Trophoblast cell (in vitro differentiated cells and primary cell): Measurements from ENCODE around the gene HBG2.

Experiments
- DNase-seq, 2 donors: peaks; one replicate each; pipeline ENCODE4 v3.0.0-alpha.2; 2016
- H2AFZ ChIP-seq: 2 replicates; pipeline ENCODE4 v1.6.1; 2013; ENCODE audit warnings: low read length, moderate library complexity, mild to moderate bottlenecking; ENCODE audit not compliant: insufficient read depth, poor library complexity
- H2AK5ac ChIP-seq: 2 replicates; pipeline ENCODE4 v1.6.1; 2013; ENCODE audit warnings: mild to moderate bottlenecking, low read length
- H2BK120ac ChIP-seq: 2 replicates; pipeline ENCODE4 v1.6.1; 2013; ENCODE audit warnings: low read length, mild to moderate bottlenecking, moderate library complexity; ENCODE audit not compliant: insufficient read depth, poor library complexity
- H2BK12ac ChIP-seq: 2 replicates; pipeline ENCODE4 v1.6.1; 2013; ENCODE audit warnings: mild to moderate bottlenecking, low read length, moderate library complexity
- H2BK5ac ChIP-seq: 2 replicates; pipeline ENCODE4 v1.6.1; 2013; ENCODE audit warnings: low read length, low read depth, moderate library complexity, mild to moderate bottlenecking; ENCODE audit not compliant: poor library complexity
- H3K14ac ChIP-seq: 2 replicates; pipeline ENCODE4 v1.6.1; 2013; ENCODE audit warnings: mild to moderate bottlenecking, low read length
- H3K18ac ChIP-seq: 2 replicates; pipeline ENCODE4 v1.6.1; 2013; ENCODE audit warnings: mild to moderate bottlenecking, low read length
- H3K23ac ChIP-seq: 2 replicates; pipeline ENCODE4 v1.6.1; 2013; ENCODE audit warnings: low read length
- H3K27ac ChIP-seq: 2 replicates; pipeline ENCODE4 v1.5.1; 2013; ENCODE audit warnings: low read depth, mild to moderate bottlenecking, inconsistent platforms, low read length, moderate library complexity
- H3K27me3 ChIP-seq: 2 replicates; pipeline ENCODE4 v1.6.1; 2013; ENCODE audit warnings: inconsistent platforms, mild to moderate bottlenecking, low read length, moderate library complexity; ENCODE audit not compliant: insufficient read depth
- H3K36me3 ChIP-seq, 2 experiments: 1 replicate in 1 of 2; 2 replicates in 1 of 2; pipeline ENCODE4 v1.6.1; 2013; ENCODE audit warnings: low read length in 2 of 2, mild to moderate bottlenecking in 2 of 2, moderate library complexity in 1 of 2; ENCODE audit not compliant: insufficient read depth in 2 of 2, control insufficient read depth in 1 of 2
- H3K4ac ChIP-seq: 2 replicates; pipeline ENCODE4 v1.6.1; 2013; ENCODE audit warnings: low read depth, mild to moderate bottlenecking, low read length, moderate library complexity
- H3K4me1 ChIP-seq, 2 experiments: 1 replicate in 1 of 2; 2 replicates in 1 of 2; pipeline ENCODE4 v1.6.1; 2013; ENCODE audit warnings: low read length in 2 of 2, mild to moderate bottlenecking in 2 of 2, moderate library complexity in 1 of 2; ENCODE audit not compliant: insufficient read depth in 2 of 2, control insufficient read depth in 1 of 2
- H3K4me2 ChIP-seq: 2 replicates; pipeline ENCODE4 v1.6.1; 2013; ENCODE audit warnings: inconsistent platforms, mild to moderate bottlenecking, low read length, moderate library complexity
- H3K4me3 ChIP-seq: 2 replicates; pipeline ENCODE4 v1.5.1; 2013; ENCODE audit warnings: mild to moderate bottlenecking, low read depth, low read length, inconsistent platforms
- H3K79me1 ChIP-seq: one replicate; pipeline ENCODE4 v1.6.1; 2013; ENCODE audit warnings: low read length
- H3K79me2 ChIP-seq: 2 replicates; pipeline ENCODE4 v1.6.1; 2013; ENCODE audit warnings: low read length, mild to moderate bottlenecking; ENCODE audit not compliant: control insufficient read depth, insufficient read depth, poor library complexity
- H3K9ac ChIP-seq: 2 replicates; pipeline ENCODE4 v1.6.1; 2013; ENCODE audit warnings: mild to moderate bottlenecking, low read length
- H3K9me3 ChIP-seq: 2 replicates; pipeline ENCODE4 v1.6.1; 2013; ENCODE audit warnings: low read depth, mild to moderate bottlenecking, control low read depth, inconsistent platforms, low read length; ENCODE audit not compliant: insufficient read depth
- H4K12ac ChIP-seq: 2 replicates; pipeline ENCODE4 v1.6.1; 2013; ENCODE audit warnings: low read depth, mild to moderate bottlenecking, low read length, moderate library complexity
- H4K8ac ChIP-seq: 2 replicates; pipeline ENCODE4 v1.6.1; 2013; ENCODE audit warnings: low read depth, mild to moderate bottlenecking, low read length, moderate library complexity
- H4K91ac ChIP-seq: one replicate; pipeline ENCODE4 v1.6.1; 2013; ENCODE audit warnings: low read depth, mild to moderate bottlenecking, low read length, moderate library complexity
- WGBS: extraction: QIAGEN DNeasy Blood & Tissue Kit; methylation state at CpG from one replicate; pipeline ENCODE4 v1.1.7; 2013; ENCODE audit warnings: missing lambda C conversion rate; ENCODE audit not compliant: insufficient read length, insufficient coverage; ENCODE audit errors: extremely low coverage; 5-methylcytosine and 5-hydroxymethylcytosine counted together

Gene HBG2

DNA sequence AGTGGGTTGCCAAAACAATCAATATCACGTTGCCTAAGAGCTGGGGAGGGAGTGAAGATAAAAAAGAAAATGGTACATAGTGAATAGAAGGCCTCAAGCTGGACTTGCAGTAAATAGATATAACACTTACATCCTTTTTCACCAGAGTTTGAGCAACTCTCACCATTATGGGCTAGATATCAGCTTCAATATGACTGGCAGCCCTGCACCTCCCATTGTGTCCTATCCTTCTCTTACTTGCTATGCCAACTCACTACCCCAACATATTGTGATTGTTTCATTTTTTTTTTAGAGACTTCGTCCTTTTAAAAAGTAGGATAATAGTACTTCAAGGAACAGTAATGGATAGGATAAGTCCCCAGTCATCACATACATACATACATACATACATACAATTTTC, 12.4 kb downstream of the HBG2 start:
- H4K8ac ChIP-seq, result no peak overlapping the region
- no peak overlapping the region for H2BK120ac ChIP-seq

DNA sequence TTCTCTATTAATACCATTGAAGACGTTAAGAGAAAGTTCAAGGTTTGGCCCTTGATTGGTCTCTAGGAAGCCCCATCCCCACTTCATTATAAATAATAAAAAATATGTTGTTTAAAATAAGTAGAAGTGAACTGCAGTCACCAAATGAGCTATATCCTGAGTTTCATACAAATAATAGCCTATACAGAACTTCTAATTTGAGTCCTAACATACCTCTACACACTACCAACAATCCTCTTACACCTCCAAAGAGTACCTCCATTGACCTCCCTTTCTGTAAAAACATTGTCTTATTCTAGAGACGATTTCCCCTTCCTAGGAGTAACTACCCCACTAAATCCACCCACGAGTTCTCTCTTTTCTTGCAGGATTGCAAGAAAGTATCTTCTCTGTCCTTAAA, 13.1 kb downstream of the HBG2 start:
- DNase-seq, result no peak
- H2BK120ac ChIP-seq, result no peak overlapping the region
- H3K9ac ChIP-seq, result no peak overlapping the region
- no peaks in the 10 kb centered on the region for H3K4me1 ChIP-seq
- no peak overlapping the region for H2BK12ac ChIP-seq
- H3K14ac ChIP-seq, result no peak overlapping the region
- H3K79me1 ChIP-seq, result no peaks in the 10 kb centered on the region
- H3K27me3 ChIP-seq, result no peaks in the 10 kb centered on the region
- H3K4me3 ChIP-seq, result no peak overlapping the region
- H3K27ac ChIP-seq, result no peak overlapping the region
- H3K36me3 ChIP-seq, result no peaks in the 10 kb centered on the region
- WGBS, result no CpG with 5 or more reads among the region's 3 CpGs
- H3K4ac ChIP-seq, result no peak overlapping the region
- no peak overlapping the region for H3K18ac ChIP-seq
- H4K91ac ChIP-seq, result no peak overlapping the region
- no peak overlapping the region for H4K12ac ChIP-seq
- no peaks in the 10 kb centered on the region for H3K9me3 ChIP-seq
- no peak overlapping the region for H2AK5ac ChIP-seq
- H4K8ac ChIP-seq, result no peak overlapping the region
- no peak overlapping the region for H2AFZ ChIP-seq
- H3K23ac ChIP-seq, result no peak overlapping the region
- no peak overlapping the region for H2BK5ac ChIP-seq
- no peak overlapping the region for H3K4me2 ChIP-seq
- no peaks in the 10 kb centered on the region for H3K79me2 ChIP-seq

More for the DNA sequence above, 12.4 kb downstream of the HBG2 start:
- Histone ChIP-seq H3K4me2 (no peak overlapping the region), H4K91ac (no peak overlapping the region), H3K27me3 (no peaks in the 10 kb centered on the region), H2AK5ac (no peak overlapping the region), H3K23ac (no peak overlapping the region), H2BK12ac (no peak overlapping the region), H3K27ac (no peak overlapping the region), H3K79me2 (no peaks in the 10 kb centered on the region), H3K14ac (no peak overlapping the region), H3K4me1 (no peaks in the 10 kb centered on the region), H3K4ac (no peak overlapping the region), H3K79me1 (no peaks in the 10 kb centered on the region), H4K12ac (no peak overlapping the region), H3K9ac (no peak overlapping the region), H3K9me3 (no peaks in the 10 kb centered on the region), H3K4me3 (no peak overlapping the region), H2BK5ac (no peak overlapping the region), H3K18ac (no peak overlapping the region), H2AFZ (no peak overlapping the region), H3K36me3 (no peaks in the 10 kb centered on the region)
- WGBS, result no CpG with 5 or more reads among the region's 2 CpGs
- no peak for DNase-seq

DNA sequence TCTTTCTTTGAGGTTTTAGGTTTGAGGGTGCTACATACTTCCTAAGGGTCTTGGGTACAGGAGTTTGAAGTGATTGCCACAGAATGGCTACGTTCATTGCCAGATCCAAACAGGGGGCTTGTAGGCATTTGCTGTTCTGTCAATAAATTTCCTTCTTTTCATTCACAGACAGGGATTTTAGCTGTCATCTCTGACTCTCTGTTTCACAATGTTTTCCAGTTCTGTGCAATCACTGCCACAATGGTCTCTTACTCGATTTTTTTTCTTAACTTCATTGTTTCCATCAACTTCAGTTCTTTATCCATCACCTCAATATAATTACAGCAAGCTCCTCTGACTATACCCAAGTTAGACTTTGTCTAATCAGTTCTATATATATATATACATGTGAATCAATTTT, 14.1 kb downstream of the HBG2 start:
- Histone ChIP-seq H4K8ac (no peak overlapping the region), H3K9ac (no peak overlapping the region), H2AFZ (no peak overlapping the region), H3K9me3 (no peaks in the 10 kb centered on the region), H3K27me3 (no peaks in the 10 kb centered on the region), H2AK5ac (no peak overlapping the region), H2BK5ac (no peak overlapping the region), H4K91ac (no peak overlapping the region), H3K14ac (no peak overlapping the region), H3K27ac (no peak overlapping the region), H2BK12ac (no peak overlapping the region), H3K18ac (no peak overlapping the region), H3K79me1 (no peaks in the 10 kb centered on the region), H3K36me3 (no peaks in the 10 kb centered on the region), H3K4ac (no peak overlapping the region), H3K79me2 (no peaks in the 10 kb centered on the region), H4K12ac (no peak overlapping the region), H3K4me2 (no peak overlapping the region), H2BK120ac (no peak overlapping the region), H3K23ac (no peak overlapping the region), H3K4me3 (no peak overlapping the region), H3K4me1 (no peaks in the 10 kb centered on the region)
- WGBS, result no CpG with 5 or more reads among the region's 2 CpGs
- DNase-seq, result no peak

DNA sequence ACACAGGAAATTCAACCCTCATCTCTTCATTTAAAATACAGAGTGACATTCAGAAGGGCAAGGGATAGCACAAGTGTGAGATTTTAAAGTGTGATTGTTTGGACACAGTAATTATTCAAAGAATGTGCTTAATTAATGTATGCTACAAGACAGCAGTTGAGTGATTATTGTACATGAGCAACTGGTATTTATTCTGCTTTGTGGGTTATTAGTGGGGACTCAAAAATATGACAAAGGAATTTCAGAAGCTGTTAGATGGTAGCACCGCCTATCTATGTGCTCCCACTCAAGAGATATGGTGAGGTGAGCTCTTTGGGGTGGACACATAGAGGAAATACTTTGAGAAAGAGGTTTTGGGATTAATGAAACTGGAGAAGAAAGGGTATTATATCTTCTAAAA, 14.5 kb downstream of the HBG2 start:
- no peak overlapping the region for H3K4ac ChIP-seq
- no peak for DNase-seq
- H3K9me3 ChIP-seq, result no peaks in the 10 kb centered on the region
- H3K36me3 ChIP-seq, result no peaks in the 10 kb centered on the region
- H3K27me3 ChIP-seq, result no peaks in the 10 kb centered on the region
- no peaks in the 10 kb centered on the region for H3K79me2 ChIP-seq
- no peak overlapping the region for H3K18ac ChIP-seq
- H3K4me2 ChIP-seq, result no peak overlapping the region
- H4K91ac ChIP-seq, result no peak overlapping the region
- H3K23ac ChIP-seq, result no peak overlapping the region
- H4K12ac ChIP-seq, result no peak overlapping the region
- no CpG with 5 or more reads among the region's 1 CpG for WGBS
- no peak overlapping the region for H2AFZ ChIP-seq
- H2BK120ac ChIP-seq, result no peak overlapping the region
- no peak overlapping the region for H2BK12ac ChIP-seq
- no peak overlapping the region for H2BK5ac ChIP-seq
- no peaks in the 10 kb centered on the region for H3K4me1 ChIP-seq
- H4K8ac ChIP-seq, result no peak overlapping the region
- H3K14ac ChIP-seq, result no peak overlapping the region
- H3K4me3 ChIP-seq, result no peak overlapping the region
- H3K9ac ChIP-seq, result no peak overlapping the region
- H3K27ac ChIP-seq, result no peak overlapping the region
- H2AK5ac ChIP-seq, result no peak overlapping the region
- H3K79me1 ChIP-seq, result no peaks in the 10 kb centered on the region

DNA sequence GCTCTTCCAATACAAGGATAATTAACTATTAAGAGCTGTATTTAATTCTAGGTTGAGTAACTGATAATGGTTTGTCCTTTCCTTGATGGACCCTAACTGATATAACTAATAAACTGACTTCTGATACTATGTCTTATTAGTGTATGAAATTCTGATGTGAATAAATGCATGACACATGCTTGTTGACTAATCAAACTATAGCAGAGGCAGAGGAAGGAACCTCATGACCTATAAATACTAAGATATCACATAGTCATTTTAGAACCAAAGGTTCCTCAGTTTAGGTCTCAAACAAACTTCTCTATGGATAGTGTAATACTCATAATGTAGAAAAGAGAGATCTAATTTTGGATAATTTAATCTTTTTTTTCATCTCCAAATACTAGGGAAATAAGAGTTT, 15.5 kb downstream of the HBG2 start:
- no peaks in the 10 kb centered on the region for H3K27me3 ChIP-seq
- H3K4me2 ChIP-seq, result no peak overlapping the region
- H3K18ac ChIP-seq, result no peak overlapping the region
- H3K4me3 ChIP-seq, result no peak overlapping the region
- H2BK120ac ChIP-seq, result no peak overlapping the region
- H2BK5ac ChIP-seq, result no peak overlapping the region
- no peak overlapping the region for H4K8ac ChIP-seq
- DNase-seq, result no peak
- H2AK5ac ChIP-seq, result no peak overlapping the region
- H3K4ac ChIP-seq, result no peak overlapping the region
- no peaks in the 10 kb centered on the region for H3K4me1 ChIP-seq
- H3K79me2 ChIP-seq, result no peaks in the 10 kb centered on the region
- H3K9me3 ChIP-seq, result no peaks in the 10 kb centered on the region
- no peak overlapping the region for H3K27ac ChIP-seq
- no peak overlapping the region for H2AFZ ChIP-seq
- H4K12ac ChIP-seq, result no peak overlapping the region
- H3K14ac ChIP-seq, result no peak overlapping the region
- H3K23ac ChIP-seq, result no peak overlapping the region
- no peak overlapping the region for H3K9ac ChIP-seq
- H4K91ac ChIP-seq, result no peak overlapping the region
- no peaks in the 10 kb centered on the region for H3K79me1 ChIP-seq
- no peaks in the 10 kb centered on the region for H3K36me3 ChIP-seq
- H2BK12ac ChIP-seq, result no peak overlapping the region
